Cerebellar nuclear complex (tissue), 1 donor: Measurements from ENCODE around the gene RMND5B.
"Not testable (repeated sequence)": the region's sequence is repeated elsewhere in the genome, so short reads cannot be mapped to it uniquely, and the experiment has no call there.

Experiments used
- DNase-seq, 2 experiments: peaks; one replicate each; lab custom pipeline; 2025; lab: John Stamatoyannopoulos, UW

Gene RMND5B, protein sequence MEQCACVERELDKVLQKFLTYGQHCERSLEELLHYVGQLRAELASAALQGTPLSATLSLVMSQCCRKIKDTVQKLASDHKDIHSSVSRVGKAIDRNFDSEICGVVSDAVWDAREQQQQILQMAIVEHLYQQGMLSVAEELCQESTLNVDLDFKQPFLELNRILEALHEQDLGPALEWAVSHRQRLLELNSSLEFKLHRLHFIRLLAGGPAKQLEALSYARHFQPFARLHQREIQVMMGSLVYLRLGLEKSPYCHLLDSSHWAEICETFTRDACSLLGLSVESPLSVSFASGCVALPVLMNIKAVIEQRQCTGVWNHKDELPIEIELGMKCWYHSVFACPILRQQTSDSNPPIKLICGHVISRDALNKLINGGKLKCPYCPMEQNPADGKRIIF

GRCh38 chr5:178130576-178131445 is at the start of gene RMND5B:
RMND5B (plus strand) TSS chr5:178131014; CDS start chr5:178138120, 7,106 bp downstream.
- peak in 1 of 2 experiments; percentile 6 for DNase-seq

- DNase-seq = no peak
Observed at GRCh38 chr5:178081571-178082243, 49.1 kb upstream of the RMND5B start.

DNA sequence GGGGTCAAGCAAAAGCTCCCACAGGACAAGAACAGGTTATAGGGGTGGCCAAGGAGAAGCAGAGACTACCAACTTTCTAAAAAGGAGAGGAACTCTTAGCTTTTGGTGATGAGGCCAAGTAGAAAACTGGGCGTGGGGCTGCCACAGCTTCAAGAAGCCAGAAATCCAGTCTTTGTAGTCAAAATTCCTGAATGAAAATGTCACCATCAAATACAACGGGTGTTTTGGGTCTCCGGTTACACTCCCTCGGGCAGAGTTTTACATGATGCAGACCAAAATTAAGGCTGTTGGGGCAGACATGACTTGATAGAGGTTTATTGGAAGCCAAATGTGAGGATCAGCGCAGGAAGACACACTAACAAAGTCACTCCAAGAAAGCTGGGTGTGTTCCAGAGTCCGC is 46.9 kb upstream of the RMND5B start:
- no peak for DNase-seq

GRCh38 chr5:178085316-178085715 is 45.5 kb upstream of the RMND5B start:
- no peak for DNase-seq

GRCh38 chr5:178086266-178086665 is 44.5 kb upstream of the RMND5B start:
- DNase-seq = no peak

GRCh38 chr5:178087199-178087598 is 43.6 kb upstream of the RMND5B start:
- not testable (repeated sequence) for DNase-seq

GRCh38 chr5:178090856-178091255 is 40.0 kb upstream of the RMND5B start:
- DNase-seq = no peak

DNA sequence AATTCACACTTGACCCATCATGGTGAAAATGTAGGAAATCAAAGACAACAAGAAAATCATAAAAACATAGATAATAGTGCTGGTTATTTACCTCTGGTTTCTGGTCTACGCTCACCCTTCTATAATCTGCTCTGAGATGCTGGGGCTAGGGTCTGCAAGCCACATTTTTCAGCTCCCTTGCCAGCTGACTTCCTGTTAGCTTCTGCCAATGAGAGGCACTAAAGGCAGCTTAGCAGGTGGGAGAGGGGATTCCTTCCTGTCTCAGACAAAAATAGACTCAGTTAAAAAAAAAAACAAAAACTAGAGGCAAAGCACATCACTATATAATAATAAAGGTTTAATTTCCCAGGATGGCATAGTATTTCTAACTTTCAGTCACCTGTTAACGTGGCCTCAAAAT is 37.7 kb upstream of the RMND5B start:
- no peak for DNase-seq

- no peak for DNase-seq
Observed at GRCh38 chr5:178094345-178094744, 36.5 kb upstream of the RMND5B start.

- DNase-seq = no peak
Observed at GRCh38 chr5:178098685-178099084, 32.1 kb upstream of the RMND5B start.

DNA sequence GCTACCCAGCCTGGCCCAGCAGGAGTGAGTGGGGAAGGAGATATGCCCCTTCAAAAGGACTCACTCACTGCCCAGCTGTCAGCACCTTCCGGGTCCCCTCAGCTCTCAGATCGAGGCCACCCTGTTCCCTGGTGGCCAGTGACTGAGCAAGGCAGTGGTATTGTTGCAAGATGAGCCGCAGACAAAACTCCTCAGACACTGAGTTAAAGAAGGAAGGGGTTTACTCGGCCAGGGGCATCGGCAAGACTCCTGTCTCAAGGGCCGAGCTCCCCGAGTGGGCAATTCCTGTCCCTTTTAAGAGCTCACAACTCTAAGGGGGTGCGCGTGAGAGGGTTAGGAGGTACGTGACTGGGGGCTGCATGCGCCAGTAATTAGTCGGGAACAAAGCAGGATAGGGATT is 27.2 kb upstream of the RMND5B start:
- no peak for DNase-seq

GRCh38 chr5:178104492-178104891 is 26.3 kb upstream of the RMND5B start:
- DNase-seq = no peak

GRCh38 chr5:178106086-178106485 is 24.7 kb upstream of the RMND5B start:
- no peak for DNase-seq

DNA sequence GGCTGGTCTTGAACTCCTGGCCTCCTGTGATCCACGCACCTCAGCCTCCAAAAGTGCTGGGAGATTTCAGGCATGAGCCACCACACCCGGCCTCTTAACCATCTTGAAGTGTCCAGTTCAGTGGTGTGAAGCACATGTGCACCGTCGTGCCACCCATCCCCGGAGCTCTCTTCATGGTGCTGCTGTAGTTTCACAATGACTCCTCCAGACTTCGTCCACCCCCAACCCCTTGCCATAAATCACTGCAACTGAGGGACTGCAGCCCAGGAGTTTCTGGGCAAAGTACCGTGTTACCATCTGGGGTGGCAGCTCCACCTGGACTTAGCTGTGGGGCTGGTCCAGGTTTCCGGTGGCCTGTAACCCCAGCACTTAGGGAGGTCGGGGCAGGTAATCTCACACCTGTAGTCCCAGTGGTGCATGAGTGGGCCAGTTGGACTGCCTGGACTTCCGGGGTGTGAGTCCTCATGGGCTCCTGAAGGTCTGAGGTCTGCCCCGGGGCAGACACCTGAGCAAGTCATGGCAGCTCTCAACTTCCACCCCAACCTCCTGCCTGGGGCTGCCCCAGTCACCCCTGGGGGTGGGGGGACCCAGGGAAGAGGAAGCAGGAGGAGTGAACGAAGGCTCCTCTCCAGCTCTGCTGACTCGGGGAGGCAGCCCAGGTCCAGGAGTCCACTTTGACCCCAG is 24.1 kb upstream of the RMND5B start:
- no peak for DNase-seq

GRCh38 chr5:178107756-178108310 is 23.0 kb upstream of the RMND5B start:
- no peak for DNase-seq

GRCh38 chr5:178108446-178108845 is 22.4 kb upstream of the RMND5B start:
- DNase-seq = no peak

DNA sequence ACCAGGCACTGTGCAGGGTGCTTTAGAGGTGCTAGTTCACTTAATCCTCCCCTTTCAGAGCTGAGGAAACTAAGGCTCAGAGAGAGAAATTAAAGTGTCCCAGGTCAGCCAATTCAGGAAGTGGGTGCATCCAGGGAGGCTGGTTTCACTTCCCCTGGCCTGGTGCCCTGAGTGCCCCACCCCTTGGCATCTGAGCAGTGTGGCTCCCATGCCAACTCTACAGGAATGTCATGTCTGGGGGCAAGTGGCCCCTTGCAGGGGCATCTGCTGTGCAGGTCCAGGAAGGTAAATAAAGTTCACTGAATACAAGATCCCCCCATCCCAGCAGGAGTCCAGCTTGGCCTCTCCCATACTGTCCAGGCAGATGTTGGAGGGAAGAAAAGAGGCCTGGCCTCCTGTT is 21.8 kb upstream of the RMND5B start:
- no peak for DNase-seq

DNA sequence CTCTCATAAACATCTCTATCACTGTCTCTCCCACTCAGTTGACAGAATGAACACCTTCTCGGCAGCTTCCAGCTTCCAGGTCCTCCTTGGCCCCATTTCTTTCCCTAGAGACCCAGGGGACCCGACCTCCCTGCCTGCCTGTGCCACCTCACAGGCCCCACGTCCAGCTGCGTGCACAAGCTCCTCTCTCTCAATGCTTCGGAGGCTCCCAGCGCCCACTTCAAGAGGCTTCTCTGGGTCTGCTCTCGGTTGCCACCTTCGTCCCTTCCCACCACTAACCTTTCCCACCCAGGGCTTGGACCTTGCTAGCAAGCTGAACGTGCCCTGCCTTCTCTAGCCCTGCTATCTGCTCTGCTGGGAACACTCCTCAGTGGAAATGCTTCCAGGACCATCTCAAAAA is 20.3 kb upstream of the RMND5B start:
- no peak for DNase-seq

DNA sequence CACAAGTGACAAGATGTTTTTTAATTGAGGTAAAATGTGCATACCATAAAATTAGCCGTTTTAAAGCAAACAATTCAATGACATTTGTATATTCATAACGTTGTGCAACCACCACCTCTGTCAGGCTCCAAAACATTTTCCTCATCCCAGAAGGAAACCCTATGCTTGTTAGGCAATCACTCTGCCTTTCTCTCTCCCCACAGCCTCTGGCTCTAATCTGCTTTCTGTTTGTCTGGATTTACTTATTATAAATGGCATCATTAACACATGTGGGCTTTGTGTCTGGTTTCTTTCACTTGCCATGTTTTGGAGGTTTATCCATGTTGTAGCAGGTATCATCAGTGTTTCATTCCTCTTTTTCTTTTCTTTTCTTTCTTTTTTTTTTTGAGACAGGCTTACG is 18.9 kb upstream of the RMND5B start:
- no peak for DNase-seq

GRCh38 chr5:178112545-178112944 is 18.3 kb upstream of the RMND5B start:
- DNase-seq = no peak

GRCh38 chr5:178113141-178113787 is 17.6 kb upstream of the RMND5B start, which contains the start of gene N4BP3:
N4BP3 (plus strand) TSS chr5:178113532; CDS start chr5:178119584, 6,052 bp downstream.
- no peak for DNase-seq
